Measurements from ENCODE around the gene ARHGEF18.
A peak's percentile ranks its signal among the peaks of the same experiment; 100 is the strongest.

ARHGEF18 gene

GRCh38 chr19:7386769-7387168 lies 38.0 kb downstream of the ARHGEF18 start:
- no peak for DNase-seq

- no peak for DNase-seq
These were observed 42.5 kb downstream of the ARHGEF18 start for GRCh38 chr19:7391218-7391670.

- DNase-seq: no peak
These were observed 44.7 kb downstream of the ARHGEF18 start for GRCh38 chr19:7393459-7393858.

- DNase-seq: no peak
These were observed 45.4 kb downstream of the ARHGEF18 start for GRCh38 chr19:7393939-7394730.

GRCh38 chr19:7394731-7395359 lies 46.1 kb downstream of the ARHGEF18 start:
- peak; percentile 86 for DNase-seq

GRCh38 chr19:7395360-7396066 lies 46.8 kb downstream of the ARHGEF18 start:
- DNase-seq: no peak

GRCh38 chr19:7397687-7398086 lies 49.0 kb downstream of the ARHGEF18 start:
- DNase-seq: no peak
